ENCODE results near the gene EPHB6.

- no peak for TF ChIP-seq POLR2A (IDR thresholded peaks at IDR 0.05; ENCODE audit: low read depth)
- TF ChIP-seq CTCF (IDR thresholded peaks at IDR 0.05): no peak
- no peak for TF ChIP-seq POLR2AphosphoS5 (IDR thresholded peaks at IDR 0.05)
- TF ChIP-seq EP300 (IDR thresholded peaks at IDR 0.05): no peak
Observed at GRCh38 chr7:142904128-142904527, 49.3 kb downstream of the EPHB6 start.
